GM03348 (cell line): ENCODE data around the gene RRP9.

Experiments used
- DNase-seq: peaks from one replicate; pipeline ENCODE4 v3.0.0; 2012; ENCODE audit warnings: low spot score

Gene RRP9

DNA sequence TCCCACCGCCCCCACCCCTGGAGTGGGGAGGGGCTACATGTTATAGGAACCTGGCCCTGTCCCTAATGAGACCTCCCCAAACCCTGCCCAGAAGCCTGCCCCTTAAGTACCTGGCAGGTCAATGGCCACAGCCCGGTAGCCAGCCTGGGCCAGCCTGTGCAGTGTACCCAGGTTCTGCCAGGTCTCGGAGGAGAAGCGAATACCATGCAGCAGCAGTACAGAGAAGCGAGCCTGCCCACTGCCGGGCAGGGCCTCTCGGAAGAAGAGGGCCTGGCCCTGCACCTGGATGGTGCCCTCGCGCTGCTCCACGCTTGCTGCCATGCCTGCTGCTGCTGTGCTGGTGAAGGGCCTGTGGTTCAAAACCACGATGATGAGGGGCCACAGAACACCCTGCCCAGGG lies 29.6 kb upstream of the RRP9 start:
- no peak for DNase-seq

DNA sequence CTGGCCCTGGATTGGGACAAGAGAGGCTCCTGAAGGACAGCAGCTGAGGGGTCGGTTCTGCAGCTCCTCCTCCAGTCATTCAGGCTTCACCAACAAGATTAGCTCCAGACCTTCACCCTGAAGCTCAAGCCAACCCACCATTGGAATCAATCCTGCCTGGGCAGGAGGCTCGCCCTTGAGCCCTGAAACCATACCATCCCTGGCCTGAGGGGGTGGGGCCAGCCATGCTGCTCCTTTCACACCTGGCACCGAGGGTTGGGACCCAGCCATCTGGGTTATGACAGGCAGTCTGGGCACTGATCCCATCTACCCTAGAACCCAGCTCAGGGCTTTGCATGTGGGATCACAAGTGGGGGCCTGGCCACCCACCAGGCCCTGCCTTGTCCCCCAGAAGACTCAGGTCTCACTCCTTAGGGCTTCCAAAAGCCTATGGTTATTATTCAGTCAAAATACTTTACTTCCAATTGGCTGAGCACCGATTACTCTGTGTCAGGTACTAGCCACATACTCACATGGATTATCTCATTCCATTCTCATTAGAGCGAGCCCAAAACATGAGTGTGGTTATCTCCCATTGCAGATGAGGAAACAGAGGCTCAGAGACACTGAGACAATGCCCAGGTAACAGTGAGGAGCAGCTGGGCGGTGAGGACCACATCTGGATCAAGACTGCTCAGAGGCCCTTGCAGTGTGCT lies 29.0 kb upstream of the RRP9 start:
- no peak for DNase-seq

GRCh38 chr3:51969841-51970240 lies 28.1 kb upstream of the RRP9 start:
- DNase-seq = no peak

DNA sequence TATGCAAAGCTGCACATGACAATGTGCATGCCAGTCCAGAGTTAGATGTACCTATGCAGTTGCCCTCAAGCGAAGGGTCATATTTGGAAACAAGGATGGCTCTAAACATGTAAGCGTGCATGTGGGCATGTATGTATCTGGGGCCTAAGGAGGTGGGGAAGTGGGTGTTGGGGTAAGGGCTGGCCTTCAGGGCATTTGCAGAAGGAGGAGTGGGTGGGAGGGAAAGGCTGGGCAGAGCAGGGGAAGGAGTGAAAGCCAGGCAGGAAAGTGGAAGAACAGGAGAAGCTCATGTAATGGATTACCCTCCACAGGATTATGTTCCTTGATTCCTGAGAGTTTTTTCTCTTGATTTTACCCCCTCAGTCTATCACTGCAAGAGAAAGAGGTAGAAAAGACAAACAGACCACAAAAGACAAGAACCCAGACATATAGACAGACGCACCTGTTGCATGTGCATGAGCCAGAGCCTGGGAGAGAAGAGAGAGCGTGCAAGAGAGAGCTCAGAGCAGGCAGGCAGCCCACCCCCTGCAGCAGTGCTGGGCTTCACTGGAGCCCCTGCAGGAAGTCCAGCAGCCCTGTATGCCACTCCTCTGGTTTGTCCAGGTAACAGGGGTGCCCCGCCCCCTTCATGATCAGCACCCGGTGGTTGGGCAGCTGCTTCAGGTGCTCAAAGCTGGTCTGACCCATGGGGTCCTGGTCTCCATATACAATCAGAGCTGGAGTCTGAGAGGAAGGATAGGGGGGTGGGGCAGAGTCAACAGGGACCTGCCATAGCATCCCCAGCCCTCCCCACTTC lies 27.4 kb upstream of the RRP9 start:
- DNase-seq = no peak

GRCh38 chr3:51968170-51968775 lies 26.6 kb upstream of the RRP9 start:
- peak; percentile 37 for DNase-seq

- peak; percentile 93 for DNase-seq
Measured at GRCh38 chr3:51967384-51968169, 25.9 kb upstream of the RRP9 start, which contains the start of gene PCBP4. Gene PCBP4, minus strand, starts transcription at chr3:51967454. Its CDS starts 6,214 bp downstream, at chr3:51961240.

DNA sequence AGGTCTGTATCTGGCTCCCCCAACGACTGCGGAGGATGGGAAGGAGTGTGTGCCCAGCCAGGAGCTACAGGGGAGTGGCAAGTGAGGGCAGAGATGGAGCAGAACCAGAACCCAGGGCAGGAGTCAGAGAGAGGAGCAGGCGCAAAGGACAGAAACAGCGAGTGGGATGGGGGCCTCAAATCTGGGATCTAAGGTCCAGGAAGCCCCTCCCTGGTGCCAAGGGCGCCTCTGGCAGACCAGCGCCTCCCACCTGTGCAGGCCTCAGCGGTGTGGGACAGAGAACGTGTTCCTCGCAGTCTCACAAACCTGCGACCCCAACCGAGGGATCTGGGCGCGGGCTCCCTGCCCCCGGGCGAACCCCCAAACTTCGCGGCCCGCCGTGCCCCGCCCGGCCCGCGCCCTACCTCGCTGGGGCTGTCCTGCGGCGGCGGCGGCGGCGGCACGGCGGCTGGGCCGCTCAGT lies 25.2 kb upstream of the RRP9 start:
- DNase-seq = peak; percentile 22

DNA sequence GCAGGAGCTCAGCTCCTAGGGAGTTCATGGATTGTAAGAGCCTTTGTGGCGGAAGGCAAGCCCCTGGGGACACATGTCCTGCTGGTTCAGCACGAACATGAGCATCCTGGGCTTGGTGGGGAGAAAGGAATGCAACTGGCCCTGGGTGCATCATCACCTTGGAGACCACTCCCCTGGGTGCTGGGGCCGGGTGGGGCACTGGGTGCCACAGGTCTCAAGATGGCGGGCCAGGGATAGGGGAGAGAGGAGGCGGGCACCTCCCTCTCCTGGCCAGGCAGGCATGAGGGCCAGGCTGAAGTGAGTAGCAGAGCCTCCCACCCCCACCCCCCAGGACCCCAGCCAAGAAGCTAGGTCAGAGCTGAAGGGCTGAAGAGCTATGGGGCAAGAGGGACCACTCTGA lies 24.8 kb upstream of the RRP9 start:
- DNase-seq = no peak

DNA sequence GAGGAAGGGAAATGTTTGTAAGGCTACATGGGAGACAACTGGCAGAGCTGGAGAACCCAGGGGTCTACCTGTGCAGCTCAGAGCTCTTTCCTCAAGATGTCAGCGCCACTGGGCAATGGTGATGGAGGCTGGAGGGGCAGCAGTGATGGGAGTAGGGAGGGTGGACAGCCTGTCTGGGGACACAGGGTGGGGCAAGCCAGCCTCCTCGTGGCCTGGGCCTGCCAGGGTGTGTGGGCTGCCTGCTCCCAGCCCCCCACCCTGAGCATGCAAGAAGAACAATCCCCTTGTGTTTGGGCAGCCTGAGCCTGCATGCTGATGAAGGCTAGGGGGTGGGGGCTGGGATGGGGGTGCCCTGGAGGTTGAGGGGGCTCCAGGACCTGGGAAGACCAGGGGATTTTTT lies 24.3 kb upstream of the RRP9 start:
- no peak for DNase-seq

GRCh38 chr3:51964521-51964920 lies 22.8 kb upstream of the RRP9 start:
- no peak for DNase-seq

DNA sequence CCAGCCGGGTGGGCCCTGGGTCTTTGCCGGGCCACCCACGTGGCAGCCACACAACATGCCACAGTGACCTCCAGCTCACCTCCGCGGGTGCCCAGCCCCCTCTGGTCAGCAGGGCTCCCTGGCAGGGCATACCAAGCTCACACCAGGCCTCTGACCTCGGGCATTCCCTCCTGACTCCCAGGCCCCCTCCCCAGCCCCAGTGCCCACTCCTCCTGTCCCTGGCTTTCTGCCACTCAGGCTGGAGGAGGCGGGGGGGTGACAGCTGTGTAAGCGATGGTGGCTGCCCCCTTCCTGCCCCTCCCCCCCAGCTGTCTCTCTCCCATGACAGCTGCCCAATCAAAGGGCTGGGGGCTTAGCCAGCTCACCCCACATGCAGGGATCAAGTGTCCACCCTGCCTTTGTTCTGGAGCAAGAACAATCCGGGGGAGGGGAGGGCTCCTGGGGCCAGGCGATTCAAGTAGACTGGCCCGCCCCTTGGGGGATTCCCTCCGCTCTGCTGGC lies 22.3 kb upstream of the RRP9 start:
- no peak for DNase-seq

DNA sequence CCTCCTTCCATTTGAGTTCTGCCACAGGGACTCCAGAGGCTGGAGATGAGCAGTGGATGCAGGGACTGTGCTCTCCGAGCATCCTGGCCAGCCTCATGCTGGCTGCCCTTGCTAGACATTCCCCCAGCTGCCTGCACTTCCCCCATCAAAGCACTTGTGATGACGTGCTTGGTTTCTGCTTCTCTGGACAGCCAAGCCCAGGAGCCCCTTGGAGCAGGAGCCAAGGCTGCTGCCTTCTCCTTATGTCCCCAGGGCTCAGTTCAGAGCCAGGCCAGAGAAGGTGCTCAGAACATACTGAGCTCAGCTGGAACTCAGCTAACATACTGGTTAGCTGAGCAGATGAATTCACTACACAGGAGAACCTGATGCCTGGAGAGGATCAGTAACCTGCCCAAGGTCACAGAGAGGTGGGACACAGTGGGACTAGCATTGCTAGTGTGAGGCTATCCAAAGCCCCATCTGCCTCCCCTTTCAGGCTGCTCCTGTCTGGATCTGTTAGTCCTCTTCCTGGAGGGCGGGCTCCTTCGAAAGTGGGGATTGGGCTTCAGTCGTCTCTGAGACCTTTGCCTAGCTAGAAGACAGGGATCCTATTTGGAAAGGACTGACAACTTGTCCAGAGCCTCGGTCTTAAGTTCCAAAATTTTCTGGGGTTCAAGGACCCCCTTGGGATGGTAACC lies 21.3 kb upstream of the RRP9 start:
- DNase-seq = no peak

GRCh38 chr3:51961602-51962569 lies 20.2 kb upstream of the RRP9 start:
- DNase-seq = no peak

- DNase-seq = no peak
Measured at GRCh38 chr3:51961011-51961410, 19.3 kb upstream of the RRP9 start.

GRCh38 chr3:51960386-51960785 lies 18.7 kb upstream of the RRP9 start:
- DNase-seq = no peak

- no peak for DNase-seq
Measured at GRCh38 chr3:51959651-51960050, 17.9 kb upstream of the RRP9 start.

- no peak for DNase-seq
Measured at GRCh38 chr3:51958603-51959521, 17.2 kb upstream of the RRP9 start.

GRCh38 chr3:51957520-51958205 lies 16.0 kb upstream of the RRP9 start:
- no peak for DNase-seq
